ENCODE data around the gene NKX6-2. TPM values are rescaled to one million over a fixed set of nuclear protein-coding genes. Genes with fewer than 3 reads are reported as not detected.

NKX6-2 gene
- total and polyA plus RNA-seq, 2 of the 8 experiments (the other 6 are each of a cell fraction or from before 2014, with no cell fraction given), result 0.06 TPM; not detected in 1

DNA sequence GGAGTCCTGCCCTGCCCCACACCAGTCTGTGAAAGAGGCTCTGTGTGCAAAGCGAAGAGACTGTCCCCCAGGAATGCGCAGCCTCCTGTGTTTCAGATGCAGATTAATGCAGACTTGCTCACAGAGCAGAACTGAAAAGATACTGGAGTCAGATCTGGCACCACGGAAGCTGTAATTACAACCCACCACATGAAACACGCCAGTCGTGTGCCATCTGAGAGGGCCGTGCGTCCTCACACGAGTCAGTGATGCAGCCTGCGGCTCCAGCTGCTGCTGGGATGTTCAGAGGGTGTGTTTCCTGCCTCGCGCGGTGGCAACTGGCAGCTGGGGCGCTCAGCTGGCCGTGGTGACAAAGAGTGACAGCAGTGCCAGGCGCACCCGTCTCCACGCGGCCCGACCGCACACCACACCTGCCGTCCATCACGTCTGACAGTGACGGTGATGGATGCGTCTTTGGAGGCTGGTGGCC is 50.0 kb downstream of the NKX6-2 start:
- DNase-seq (ENCODE audit: low read depth in 1 of 2, low spot score in 2 of 2), result no peak
- Histone ChIP-seq H3K36me3 (ENCODE audit: control insufficient read depth in 2 of 4, insufficient read depth in 4 of 4, low read length in 3 of 4) (no peaks in the 10 kb centered on the region), H3K79me2 (ENCODE audit: control insufficient read depth in 1 of 2, insufficient read depth in 2 of 2, low read length in 2 of 2) (no peaks in the 10 kb centered on the region), H2BK20ac (ENCODE audit: low read length) (no peak overlapping the region), H3K4me3 (ENCODE audit: extremely low read depth in 1 of 4, insufficient read depth in 2 of 4, low read depth in 3 of 4, low read length in 4 of 4) (no peak overlapping the region), H2BK120ac (replicated peaks; ENCODE audit: low read depth, low read length) (no peak overlapping the region), H2BK5ac (ENCODE audit: low read depth, low read length) (no peak overlapping the region; the same call in 1 of the 2 replicates), H3K56ac (replicated peaks; ENCODE audit: insufficient read length, low read depth, low read length) (no peak overlapping the region), H2AFZ (ENCODE audit: low read length) (no peak overlapping the region), H3K18ac (ENCODE audit: extremely low read depth, low read length) (no peak overlapping the region; the same call in 1 of the 2 replicates), H4K5ac (ENCODE audit: insufficient read length, low read depth, low read length) (no peak overlapping the region), H3K4me1 (replicated peaks in 1 of 4; ENCODE audit: control insufficient read depth in 3 of 4, insufficient read depth in 4 of 4, low read length in 3 of 4) (no peaks in the 10 kb centered on the region; a peak in 1 of 7 replicates), H3K9ac (replicated peaks in 1 of 4; ENCODE audit: extremely low read depth in 1 of 4, low read depth in 3 of 4, low read length in 3 of 4) (no peak overlapping the region; a peak in 1 of 7 replicates), H4K8ac (ENCODE audit: extremely low read depth, insufficient read depth, low read length) (no peak overlapping the region), H2AK5ac (ENCODE audit: low read depth, low read length) (no peak overlapping the region), H4K91ac (replicated peaks; ENCODE audit: insufficient read length, low read length) (no peak overlapping the region), H3K4ac (replicated peaks; ENCODE audit: insufficient read length, low read depth, low read length) (no peak overlapping the region), H2BK12ac (ENCODE audit: low read depth, low read length) (no peak overlapping the region), H3K27me3 (replicated peaks in 1 of 4; ENCODE audit: control insufficient read depth in 3 of 4, extremely low read depth in 1 of 4, insufficient read depth in 3 of 4, low read length in 3 of 4) (no peaks in the 10 kb centered on the region), H3K14ac (ENCODE audit: insufficient read length) (no peak overlapping the region), H3K4me2 (ENCODE audit: insufficient read depth in 1 of 2, low read depth in 2 of 2, low read length in 2 of 2) (no peak overlapping the region), H2BK15ac (ENCODE audit: low read length) (no peak overlapping the region), H3K23ac (ENCODE audit: insufficient read length) (no peak overlapping the region), H3K23me2 (ENCODE audit: low read depth, low read length) (no peaks in the 10 kb centered on the region), H3K27ac (ENCODE audit: low read depth, low read length) (no peak overlapping the region), H3K79me1 (ENCODE audit: low read depth, low read length) (no peaks in the 10 kb centered on the region), H4K20me1 (replicated peaks in 1 of 2; ENCODE audit: control insufficient read depth in 1 of 2, insufficient read depth in 2 of 2, low read length in 2 of 2) (peaks cover 2 to 10% of the 10 kb centered on the region in 2 experiments), H3K9me3 (ENCODE audit: insufficient read depth in 2 of 2, low read depth in 1 of 2, low read length in 1 of 2) (no peaks in the 10 kb centered on the region)
- TF ChIP-seq SRF (IDR thresholded peaks at IDR 0.05; ENCODE audit: low read depth, low read length) (no peak), BACH1 (IDR thresholded peaks at IDR 0.05; ENCODE audit: low read length) (no peak), CBX5 (IDR thresholded peaks at IDR 0.05; ENCODE audit: low read depth, low read length) (no peak), SIN3A (conservative IDR thresholded peaks at IDR 0.05 in 1 of 2, IDR thresholded peaks at IDR 0.05 in 1 of 2; ENCODE audit: low read depth in 1 of 2, low read length in 2 of 2) (no peak)
- WGBS, 2 experiments (ENCODE audit: extremely low coverage in 1 of 2, insufficient coverage in 1 of 2, insufficient read length in 1 of 2, insufficient replicate concordance in 2 of 2, low coverage in 1 of 2, low lambda C conversion rate in 2 of 2, missing lambda C conversion rate in 1 of 2), result 89% methylated on average over 24 of the region's 24 CpGs; no CpG with 5 or more reads in 1 of the 2 experiments
- ChIA-PET POLR2A (ENCODE audit: partially characterized antibody) (no interaction called here), CTCF (ENCODE audit: partially characterized antibody) (no interaction called here)
- no peak for FAIRE-seq

Measured in H1 (cell line).